Choroid plexus epithelial cell (primary cell): Measurements from ENCODE around the gene TNFRSF18.
A peak's percentile ranks its signal among the peaks of the same experiment; 100 is the strongest.

Experiments
- DNase-seq: peaks from one replicate; pipeline ENCODE4 v3.0.0-alpha.2; 2010; ENCODE audit warnings: low read depth
- H3K4me3 ChIP-seq: 2 replicates; pipeline ENCODE4 v1.5.1; 2011; ENCODE audit warnings: low read depth, mild to moderate bottlenecking, control low read depth, low read length, moderate library complexity
- TF ChIP-seq, protein P1 (sequence below): conservative IDR thresholded peaks from 2 replicates; pipeline ENCODE4 v1.5.1; 2011; ENCODE audit warnings: low read depth, mild to moderate bottlenecking, control low read depth, inconsistent platforms, low read length, moderate library complexity

Gene TNFRSF18

DNA sequence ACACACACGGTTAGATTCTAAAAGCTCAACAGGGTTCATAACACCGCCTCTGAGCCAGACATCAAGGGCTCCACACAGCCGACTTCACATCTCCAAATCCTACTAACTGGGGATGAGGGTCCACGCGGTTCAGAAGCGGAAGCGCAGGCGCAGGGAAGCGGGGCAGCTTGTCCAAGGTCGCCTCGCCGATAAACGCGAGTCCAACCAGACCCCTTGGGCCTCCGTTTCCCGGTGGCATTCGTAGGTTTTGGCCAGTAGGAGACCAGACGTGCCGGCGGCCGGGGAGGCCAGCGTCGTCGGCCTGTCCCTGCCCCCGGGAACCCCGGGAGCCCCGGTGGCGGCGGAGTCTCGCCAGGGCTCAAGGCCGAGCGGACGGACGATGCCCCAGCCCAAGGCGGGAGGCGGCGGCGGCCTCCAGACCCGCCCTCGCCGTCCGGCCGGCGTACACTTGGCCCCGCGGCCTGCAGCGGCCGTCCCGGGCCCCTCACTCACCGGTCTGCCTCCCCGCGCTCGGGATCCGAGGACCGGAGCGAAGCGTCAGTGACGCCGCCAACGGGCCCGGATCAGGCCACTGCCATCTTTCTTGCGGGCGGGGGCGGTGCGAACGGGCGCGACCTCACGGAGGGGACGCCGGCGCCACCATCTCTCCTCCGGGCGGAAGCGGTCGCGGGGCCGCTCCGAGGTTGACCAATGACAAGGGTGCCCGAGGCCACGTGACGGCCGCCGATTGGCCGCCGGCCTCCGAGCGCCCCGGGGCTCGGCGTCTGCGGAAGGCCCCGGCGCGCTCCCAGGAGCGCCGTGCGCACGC, 25.2 kb upstream of the TNFRSF18 start, which contains the start of gene SDF4:
SDF4 (minus strand) TSS at position 602 of the 808 bp plus-strand sequence. CDS start 3,229 bp downstream, outside the sequence.
- DNase-seq = peak; percentile 98
- TF ChIP-seq, protein P1, sequence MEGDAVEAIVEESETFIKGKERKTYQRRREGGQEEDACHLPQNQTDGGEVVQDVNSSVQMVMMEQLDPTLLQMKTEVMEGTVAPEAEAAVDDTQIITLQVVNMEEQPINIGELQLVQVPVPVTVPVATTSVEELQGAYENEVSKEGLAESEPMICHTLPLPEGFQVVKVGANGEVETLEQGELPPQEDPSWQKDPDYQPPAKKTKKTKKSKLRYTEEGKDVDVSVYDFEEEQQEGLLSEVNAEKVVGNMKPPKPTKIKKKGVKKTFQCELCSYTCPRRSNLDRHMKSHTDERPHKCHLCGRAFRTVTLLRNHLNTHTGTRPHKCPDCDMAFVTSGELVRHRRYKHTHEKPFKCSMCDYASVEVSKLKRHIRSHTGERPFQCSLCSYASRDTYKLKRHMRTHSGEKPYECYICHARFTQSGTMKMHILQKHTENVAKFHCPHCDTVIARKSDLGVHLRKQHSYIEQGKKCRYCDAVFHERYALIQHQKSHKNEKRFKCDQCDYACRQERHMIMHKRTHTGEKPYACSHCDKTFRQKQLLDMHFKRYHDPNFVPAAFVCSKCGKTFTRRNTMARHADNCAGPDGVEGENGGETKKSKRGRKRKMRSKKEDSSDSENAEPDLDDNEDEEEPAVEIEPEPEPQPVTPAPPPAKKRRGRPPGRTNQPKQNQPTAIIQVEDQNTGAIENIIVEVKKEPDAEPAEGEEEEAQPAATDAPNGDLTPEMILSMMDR = no peak
- H3K4me3 ChIP-seq = peak within 1 kb of the TSS; percentile 67

DNA sequence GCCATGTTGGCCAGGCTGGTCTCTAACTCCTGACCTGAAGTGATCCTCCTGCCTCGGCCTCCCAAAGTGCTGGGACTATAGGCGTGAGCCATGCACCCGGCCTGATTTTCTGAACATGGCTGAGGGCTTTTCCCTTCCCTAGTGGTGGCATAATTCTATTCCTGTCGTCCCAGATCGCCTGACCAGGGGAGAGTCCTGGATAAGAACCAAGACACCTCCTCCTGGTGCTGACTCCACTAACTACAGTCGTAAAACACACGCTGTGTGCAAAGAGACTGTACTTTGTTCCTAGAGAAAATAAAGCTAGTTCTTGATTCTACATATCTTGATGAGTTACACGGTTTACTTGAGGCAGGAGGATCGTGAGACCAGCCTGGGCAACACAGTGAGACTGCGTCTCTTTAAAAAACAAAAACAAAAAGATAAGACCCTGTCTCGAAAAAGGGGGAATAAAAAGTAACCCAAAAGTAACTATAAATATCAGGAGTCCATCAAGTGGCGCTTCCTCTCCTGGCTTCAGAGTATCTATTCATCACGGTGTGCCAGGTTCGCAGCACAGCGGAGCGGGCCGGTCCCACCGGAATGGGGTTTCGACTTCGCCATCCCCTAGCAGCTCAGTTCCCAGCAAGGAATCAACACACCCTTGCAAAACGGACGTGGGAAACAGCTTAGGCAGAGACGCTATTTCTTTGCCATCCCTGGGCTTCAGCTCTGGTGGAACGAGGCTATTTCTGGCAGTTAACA, 24.4 kb upstream of the TNFRSF18 start:
- TF ChIP-seq, protein P1 = peak; percentile 62

DNA sequence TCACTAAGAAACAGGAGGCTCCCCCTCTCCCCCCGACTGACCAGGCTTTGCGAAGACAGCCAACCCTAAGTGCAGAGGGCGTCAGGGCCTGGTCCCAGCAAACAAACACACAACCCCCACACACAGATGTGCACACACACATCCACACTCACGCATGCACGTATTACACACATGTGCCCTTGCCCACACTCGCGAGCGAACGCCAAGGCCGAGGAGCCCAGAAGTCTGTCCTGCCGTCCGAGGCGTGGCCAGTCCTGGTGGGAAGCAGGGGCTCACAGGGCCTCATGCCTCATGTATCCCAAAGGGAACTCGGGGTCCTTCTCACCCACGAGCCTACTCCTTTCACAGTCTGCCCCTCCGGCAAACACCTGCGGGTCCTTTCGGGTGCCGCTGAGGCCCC, 23.4 kb upstream of the TNFRSF18 start:
- no peak for DNase-seq
- TF ChIP-seq, protein P1 = no peak
- no peak overlapping the region for H3K4me3 ChIP-seq

More for the DNA sequence above, 24.4 kb upstream of the TNFRSF18 start:
- peak; percentile 83 for DNase-seq
- peak overlapping the region; percentile 67 for H3K4me3 ChIP-seq

DNA sequence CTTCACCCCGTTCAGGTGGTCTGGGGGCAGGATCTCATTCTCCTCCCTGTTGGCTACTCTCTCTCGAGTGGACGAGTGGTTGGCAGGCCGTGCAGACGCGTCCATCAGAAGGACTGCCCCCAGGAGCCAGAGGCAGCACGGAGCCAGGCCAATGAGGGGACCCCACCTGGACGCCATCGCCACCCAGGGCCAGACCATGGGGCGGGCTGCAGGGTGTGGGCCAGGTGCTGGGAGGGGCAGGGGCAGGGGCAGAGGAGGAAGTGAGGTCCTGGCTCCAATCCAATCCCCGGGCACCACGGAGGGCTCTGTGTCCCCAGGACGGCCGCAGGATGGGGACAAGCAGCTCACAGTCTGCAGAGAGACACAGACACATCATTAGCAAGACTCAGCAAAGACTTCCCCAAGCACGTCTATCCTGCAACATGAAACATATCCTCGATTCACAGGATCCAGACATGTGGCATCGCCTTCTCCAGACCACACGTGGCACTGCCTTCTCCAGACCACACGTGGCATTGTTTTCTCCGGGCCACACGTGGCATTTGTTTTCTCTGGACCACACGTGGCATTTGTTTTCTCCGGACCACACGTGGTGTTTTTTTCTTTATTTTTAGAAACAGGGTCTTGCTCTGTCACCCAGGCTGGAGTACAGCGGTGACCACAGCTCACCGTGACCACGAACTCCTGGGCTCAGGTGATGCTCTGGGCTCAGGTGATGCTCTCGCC, 22.4 kb upstream of the TNFRSF18 start:
- DNase-seq = no peak
- TF ChIP-seq, protein P1 = no peak
- no peak overlapping the region for H3K4me3 ChIP-seq

DNA sequence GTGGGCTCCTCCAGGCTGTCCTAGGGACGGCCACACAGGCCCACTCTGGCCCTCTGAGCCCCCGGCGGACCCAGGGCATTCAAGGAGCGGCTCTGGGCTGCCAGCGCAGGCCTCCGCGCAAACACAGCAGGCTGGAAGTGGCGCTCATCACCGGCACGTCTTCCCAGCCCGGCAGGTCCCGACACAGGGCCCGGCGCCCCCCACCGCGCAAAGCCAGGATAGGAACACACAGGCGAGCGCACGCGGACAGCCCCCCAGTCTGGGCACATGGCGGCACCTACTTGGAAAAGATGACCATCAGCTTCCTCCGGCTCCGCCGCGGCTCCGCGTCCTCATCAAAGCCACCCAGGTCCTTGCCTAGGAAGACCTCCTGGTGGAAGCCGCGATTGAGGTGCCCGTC, 21.8 kb upstream of the TNFRSF18 start:
- TF ChIP-seq, protein P1 = no peak
- H3K4me3 ChIP-seq = no peak overlapping the region
- DNase-seq = no peak

DNA sequence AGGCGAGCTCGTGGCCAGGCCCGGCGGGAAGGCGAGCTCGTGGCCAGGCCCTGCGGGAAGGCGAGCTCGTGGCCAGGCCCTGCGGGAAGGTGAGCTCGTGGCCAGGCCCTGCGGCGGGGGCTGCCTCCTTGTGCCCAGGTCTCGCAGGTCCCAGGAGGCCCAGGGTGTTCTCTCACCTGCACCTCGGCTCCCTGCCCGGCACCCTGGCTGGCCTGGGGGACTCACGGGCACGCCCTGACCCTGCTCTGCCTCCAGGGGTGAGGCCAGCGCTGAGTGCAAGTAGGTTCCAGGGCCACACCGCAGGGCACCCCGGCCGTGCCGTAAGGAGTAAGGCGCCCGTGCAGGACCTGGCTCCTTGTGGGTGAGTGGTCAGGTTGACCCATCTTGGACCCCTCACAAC, 21.0 kb upstream of the TNFRSF18 start:
- no peak overlapping the region for H3K4me3 ChIP-seq
- TF ChIP-seq, protein P1 = no peak
- DNase-seq = no peak
